Ammon's horn (tissue), 1 donor: ENCODE measurements around the gene DIP2B.
"Not testable (repeated sequence)": the region's sequence is repeated elsewhere in the genome, so short reads cannot be mapped to it uniquely, and the experiment has no call there.

Experiments
- DNase-seq: peaks from one replicate; pipeline ENCODE4 v3.0.0-alpha.2; 2016; ENCODE audit warnings: low spot score

DIP2B gene

GRCh38 chr12:50520416-50521207 lies 15.8 kb downstream of the DIP2B start:
- DNase-seq: no peak

GRCh38 chr12:50521781-50522180 lies 17.0 kb downstream of the DIP2B start:
- not testable (repeated sequence) for DNase-seq

DNA sequence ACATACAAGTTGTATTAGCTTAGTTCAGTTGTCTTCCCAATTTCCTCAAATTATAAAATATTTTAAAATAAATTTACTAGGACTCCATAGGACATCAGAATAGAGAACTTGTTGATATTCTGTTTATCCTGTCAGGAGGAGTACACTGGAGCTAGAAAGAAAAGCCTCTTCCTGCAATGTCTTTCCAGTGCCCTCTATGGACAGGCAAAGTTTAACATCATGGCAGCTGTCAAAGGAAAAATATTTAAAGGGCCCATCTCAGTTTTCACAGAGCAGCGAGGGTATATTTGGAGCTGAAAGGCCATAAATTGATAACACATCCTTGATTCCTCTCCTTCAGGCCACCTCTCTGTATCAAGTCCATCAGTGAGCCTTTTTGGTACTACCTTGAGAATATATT lies 19.0 kb downstream of the DIP2B start:
- no peak for DNase-seq

DNA sequence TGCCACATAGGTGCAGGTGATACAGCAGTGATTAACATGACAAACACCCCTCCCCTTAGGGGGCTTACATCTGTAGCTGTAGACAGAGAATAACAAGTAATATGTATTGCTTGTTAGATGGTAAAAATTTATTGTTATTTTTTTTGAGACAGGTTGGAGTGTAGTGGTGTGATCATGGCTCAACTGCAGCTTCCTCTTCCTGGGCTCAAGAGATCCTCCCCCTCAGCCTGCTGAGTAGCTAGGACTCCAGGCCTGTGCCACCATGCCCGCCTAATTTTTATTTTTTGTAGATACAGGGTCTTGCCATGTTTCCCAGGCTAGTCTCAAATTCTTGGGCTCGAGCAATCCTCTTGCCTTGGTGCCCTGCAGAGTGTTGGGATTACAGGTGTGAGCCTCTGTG lies 19.8 kb downstream of the DIP2B start:
- DNase-seq: no peak

DNA sequence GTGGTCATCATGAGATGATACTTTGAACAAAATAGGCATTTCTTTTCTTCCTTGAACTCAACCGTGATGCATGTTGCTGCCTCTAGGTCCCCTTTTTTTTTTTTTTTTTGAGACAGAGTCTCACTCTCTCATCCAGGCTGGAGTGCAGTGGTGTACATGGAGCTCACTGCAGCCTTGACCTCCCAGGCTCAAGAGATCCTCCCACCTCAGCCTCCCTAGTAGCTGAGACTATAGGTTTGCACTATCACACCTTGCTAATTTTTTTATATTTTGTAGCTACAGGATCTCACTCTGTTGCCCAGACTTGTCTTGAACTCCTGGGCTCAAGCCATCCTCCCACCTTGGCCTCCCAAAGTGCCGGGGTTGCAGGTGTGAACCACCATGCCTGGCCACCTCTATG lies 20.6 kb downstream of the DIP2B start:
- DNase-seq: no peak

- no peak for DNase-seq
These were observed 22.6 kb downstream of the DIP2B start for GRCh38 chr12:50527359-50527726.

GRCh38 chr12:50528800-50529199 lies 24.0 kb downstream of the DIP2B start:
- DNase-seq: no peak

DNA sequence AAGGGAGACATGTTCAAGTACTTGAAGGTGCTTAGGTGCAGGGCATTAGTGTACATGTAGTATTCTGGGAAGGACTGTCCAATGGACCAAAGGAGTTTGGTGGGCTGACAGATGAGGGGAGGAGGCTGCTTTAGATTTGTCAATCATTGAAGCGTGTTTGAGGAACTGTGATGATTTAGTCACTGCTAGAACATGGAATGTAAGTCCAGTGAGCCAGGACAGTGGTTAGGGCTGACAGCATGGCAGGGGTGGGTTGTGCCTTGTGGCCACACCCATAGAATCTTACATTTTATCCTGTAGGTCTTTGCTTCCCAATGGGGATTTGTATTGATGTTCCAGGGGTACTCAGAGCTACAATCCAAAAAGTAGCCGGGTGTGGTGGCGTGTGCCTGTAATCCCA lies 24.6 kb downstream of the DIP2B start:
- no peak for DNase-seq

DNA sequence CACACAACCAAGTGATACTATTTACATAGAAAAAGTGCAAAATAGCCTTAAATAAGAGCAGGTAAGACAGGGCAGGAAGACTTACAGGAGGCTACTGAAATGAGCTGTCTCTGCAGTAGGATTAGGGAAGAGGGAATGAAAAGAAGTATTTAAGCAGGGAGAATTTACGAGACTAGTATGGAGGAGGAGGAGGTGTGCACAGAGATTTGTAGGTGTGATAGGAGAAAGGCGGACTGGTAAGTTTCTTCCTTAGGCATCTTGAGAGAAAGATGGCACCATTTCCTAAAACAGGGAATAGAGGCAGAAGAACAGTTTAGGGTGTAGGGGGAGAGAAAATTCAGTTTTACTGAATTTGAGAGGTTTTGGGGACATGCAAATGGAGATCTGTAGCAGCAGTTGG lies 25.7 kb downstream of the DIP2B start:
- DNase-seq: no peak

GRCh38 chr12:50533203-50533584 lies 28.4 kb downstream of the DIP2B start:
- no peak for DNase-seq

- no peak for DNase-seq
These were observed 29.2 kb downstream of the DIP2B start for GRCh38 chr12:50533971-50534370.

GRCh38 chr12:50536831-50537537 lies 32.2 kb downstream of the DIP2B start:
- no peak for DNase-seq

- no peak for DNase-seq
These were observed 32.7 kb downstream of the DIP2B start for GRCh38 chr12:50537538-50537919.

GRCh38 chr12:50538182-50538581 lies 33.4 kb downstream of the DIP2B start:
- no peak for DNase-seq

DNA sequence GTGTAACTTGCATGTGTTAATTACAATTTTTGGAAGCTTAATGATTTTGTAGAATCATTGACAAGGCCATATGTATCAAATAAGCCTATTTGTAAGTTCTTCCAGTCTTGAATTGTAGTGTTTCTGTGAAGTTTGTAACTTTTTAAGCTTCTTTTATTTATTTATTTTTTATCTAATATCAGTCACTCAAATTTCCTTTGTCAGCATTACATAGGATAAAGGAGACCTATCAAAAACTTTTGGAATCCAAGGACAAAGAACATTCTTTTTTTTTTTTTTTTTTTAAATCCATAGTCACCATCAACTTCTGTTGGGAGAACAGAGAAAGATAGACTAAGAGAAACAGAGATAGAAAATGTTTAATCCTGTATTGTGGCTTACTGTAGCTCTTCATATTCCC lies 36.4 kb downstream of the DIP2B start:
- DNase-seq: no peak

DNA sequence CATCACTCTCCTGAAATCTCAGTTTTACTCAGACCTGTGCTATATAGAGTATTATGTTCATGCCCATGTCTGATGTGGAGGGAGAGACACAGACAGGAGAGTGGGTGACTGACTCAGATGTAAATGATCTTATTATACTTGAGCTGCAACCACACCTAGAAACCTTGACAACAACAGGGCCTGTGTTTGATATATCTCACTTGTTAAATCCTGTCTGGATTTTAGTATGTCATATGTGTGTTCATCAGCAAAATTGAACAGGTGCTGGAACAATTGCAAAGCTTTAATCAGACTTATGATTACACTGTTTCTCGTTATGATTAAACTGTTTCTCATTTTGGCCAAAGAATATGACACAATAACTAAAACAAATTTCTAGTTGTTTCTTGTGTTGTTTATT lies 37.7 kb downstream of the DIP2B start:
- DNase-seq: no peak

GRCh38 chr12:50543188-50543587 lies 38.4 kb downstream of the DIP2B start:
- DNase-seq: not testable (repeated sequence)

GRCh38 chr12:50545213-50545612 lies 40.4 kb downstream of the DIP2B start:
- no peak for DNase-seq

- no peak for DNase-seq
These were observed 41.0 kb downstream of the DIP2B start for GRCh38 chr12:50545786-50546185.

GRCh38 chr12:50546441-50547318 lies 41.9 kb downstream of the DIP2B start:
- DNase-seq: no peak

DNA sequence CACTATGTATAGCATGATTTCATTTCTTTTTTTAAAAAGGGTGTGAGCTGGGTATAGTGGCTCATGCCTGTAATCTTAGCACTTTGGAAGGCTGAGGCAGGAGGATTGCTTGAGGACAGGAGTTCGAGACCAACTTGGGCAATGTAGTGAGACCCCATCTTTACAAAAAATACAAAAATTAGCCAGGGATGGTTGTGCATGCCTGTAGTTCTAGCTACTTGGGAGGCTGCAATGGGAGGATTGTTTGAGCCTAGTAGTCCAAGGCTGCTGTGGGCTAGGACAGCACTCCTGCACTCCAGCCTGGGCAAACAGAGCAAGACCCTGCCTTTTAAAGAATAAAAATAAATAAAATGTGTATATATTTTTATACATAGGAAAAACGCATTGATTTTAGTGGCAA lies 43.0 kb downstream of the DIP2B start:
- DNase-seq: no peak

DNA sequence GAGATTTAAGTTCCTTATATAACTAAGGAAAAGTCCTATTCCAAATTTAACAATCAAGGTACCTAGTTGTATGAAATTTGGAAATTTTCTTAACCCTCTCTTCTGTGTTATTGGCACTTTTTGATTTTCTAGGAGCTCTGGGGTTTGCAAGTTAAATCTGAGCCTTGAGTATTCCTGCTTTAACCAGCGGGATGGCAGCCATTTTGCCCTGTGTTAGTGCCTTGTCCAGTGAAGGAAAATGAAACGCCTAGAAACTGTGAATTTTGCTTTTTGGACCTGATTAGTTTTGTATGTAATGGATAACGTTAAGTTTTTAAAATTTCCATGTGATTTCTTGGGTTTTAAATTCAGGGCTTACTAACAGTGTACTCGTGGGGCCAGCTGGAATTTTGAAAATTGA lies 45.1 kb downstream of the DIP2B start:
- DNase-seq: no peak
